Ishikawa (cell line): ENCODE data around the gene MEGF11.

Source experiments
- CEBPB ChIP-seq: IDR thresholded peaks from 2 replicates; pipeline ENCODE4 v1.6.1; 2012
- CREB1 ChIP-seq: IDR thresholded peaks from 2 replicates; pipeline ENCODE4 v1.6.1; 2012; ENCODE audit warnings: low read depth
- EGR1 ChIP-seq: IDR thresholded peaks from 2 replicates; pipeline ENCODE4 v1.6.1; 2012
- EP300 ChIP-seq: IDR thresholded peaks from 2 replicates; pipeline ENCODE4 v1.6.1; 2012; ENCODE audit warnings: borderline replicate concordance
- FOXM1 ChIP-seq: IDR thresholded peaks from 2 replicates; pipeline ENCODE4 v1.6.1; 2012; ENCODE audit warnings: low read depth, borderline replicate concordance
- NFIC ChIP-seq: IDR thresholded peaks from 2 replicates; pipeline ENCODE4 v1.6.1; 2012
- RAD21 ChIP-seq: IDR thresholded peaks from 2 replicates; pipeline ENCODE4 v1.6.1; 2012; ENCODE audit warnings: low read depth
- TAF1 ChIP-seq: IDR thresholded peaks from 2 replicates; pipeline ENCODE4 v1.6.1; 2012; ENCODE audit warnings: low read depth, mild to moderate bottlenecking
- TCF12 ChIP-seq: IDR thresholded peaks from 2 replicates; pipeline ENCODE4 v1.6.1; 2012; ENCODE audit warnings: low read depth
- TEAD4 ChIP-seq: IDR thresholded peaks from 2 replicates; pipeline ENCODE4 v1.6.1; 2012
- YY1 ChIP-seq: IDR thresholded peaks from 2 replicates; pipeline ENCODE4 v1.6.1; 2012; ENCODE audit warnings: low read depth
- ZBTB7A ChIP-seq: IDR thresholded peaks from 2 replicates; pipeline ENCODE4 v1.6.1; 2012; ENCODE audit warnings: low read depth
- TF ChIP-seq, protein P1 (sequence below): IDR thresholded peaks from 2 replicates; pipeline ENCODE4 v1.6.1; 2012
- TF ChIP-seq, protein P2 (sequence below): IDR thresholded peaks from 2 replicates; pipeline ENCODE4 v1.6.1; 2012
- TF ChIP-seq, protein P3 (sequence below): IDR thresholded peaks from 2 replicates; pipeline ENCODE4 v1.6.1; 2012; ENCODE audit warnings: low read depth, mild to moderate bottlenecking

The MEGF11 gene

DNA sequence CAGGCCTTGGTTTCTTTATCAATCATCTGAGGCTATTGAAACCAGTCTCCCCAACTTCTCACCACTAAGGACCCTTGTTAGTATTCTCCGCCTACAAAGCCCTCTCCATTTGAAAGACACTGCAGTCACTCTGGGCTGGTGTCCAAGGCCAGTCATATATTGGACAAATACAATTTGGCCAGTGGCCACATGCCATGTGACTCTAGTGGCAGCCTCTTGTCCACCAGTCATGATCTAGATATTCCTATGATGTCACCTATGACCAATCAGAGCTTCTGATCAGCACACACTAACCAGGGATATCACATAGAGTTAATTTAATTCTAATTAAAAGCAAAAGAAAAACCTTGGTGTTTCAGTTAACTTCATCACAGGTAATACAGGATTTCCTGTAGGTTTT lies 316.1 kb downstream of the MEGF11 start:
- no peak for TF ChIP-seq RAD21
- TF ChIP-seq, protein P1, sequence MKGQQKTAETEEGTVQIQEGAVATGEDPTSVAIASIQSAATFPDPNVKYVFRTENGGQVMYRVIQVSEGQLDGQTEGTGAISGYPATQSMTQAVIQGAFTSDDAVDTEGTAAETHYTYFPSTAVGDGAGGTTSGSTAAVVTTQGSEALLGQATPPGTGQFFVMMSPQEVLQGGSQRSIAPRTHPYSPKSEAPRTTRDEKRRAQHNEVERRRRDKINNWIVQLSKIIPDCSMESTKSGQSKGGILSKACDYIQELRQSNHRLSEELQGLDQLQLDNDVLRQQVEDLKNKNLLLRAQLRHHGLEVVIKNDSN: peak; percentile 69

DNA sequence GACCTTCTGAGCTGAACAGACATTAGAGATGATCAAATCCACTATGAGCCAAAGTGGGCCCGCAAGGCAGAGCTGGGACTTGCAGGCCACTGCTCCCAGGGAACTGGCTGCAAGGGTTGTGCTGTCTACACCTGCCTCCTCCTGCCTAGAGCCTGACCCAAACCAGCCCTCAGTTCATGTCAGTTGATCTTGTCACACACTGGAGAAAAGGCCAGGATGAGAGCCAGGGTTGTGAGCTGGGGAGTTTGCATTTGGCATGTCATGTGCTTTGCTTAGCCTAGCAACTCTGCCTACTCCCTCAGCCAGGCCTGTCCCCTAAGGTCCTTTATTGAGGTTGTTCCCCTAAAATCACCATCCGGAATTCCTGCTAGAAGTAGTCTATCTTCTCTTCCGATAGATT lies 316.5 kb downstream of the MEGF11 start:
- no peak for TF ChIP-seq TCF12
- TF ChIP-seq, protein P2, sequence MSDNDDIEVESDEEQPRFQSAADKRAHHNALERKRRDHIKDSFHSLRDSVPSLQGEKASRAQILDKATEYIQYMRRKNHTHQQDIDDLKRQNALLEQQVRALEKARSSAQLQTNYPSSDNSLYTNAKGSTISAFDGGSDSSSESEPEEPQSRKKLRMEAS: no peak
- no peak for TF ChIP-seq FOXM1
- no peak for TF ChIP-seq NFIC
- TF ChIP-seq, protein P3, sequence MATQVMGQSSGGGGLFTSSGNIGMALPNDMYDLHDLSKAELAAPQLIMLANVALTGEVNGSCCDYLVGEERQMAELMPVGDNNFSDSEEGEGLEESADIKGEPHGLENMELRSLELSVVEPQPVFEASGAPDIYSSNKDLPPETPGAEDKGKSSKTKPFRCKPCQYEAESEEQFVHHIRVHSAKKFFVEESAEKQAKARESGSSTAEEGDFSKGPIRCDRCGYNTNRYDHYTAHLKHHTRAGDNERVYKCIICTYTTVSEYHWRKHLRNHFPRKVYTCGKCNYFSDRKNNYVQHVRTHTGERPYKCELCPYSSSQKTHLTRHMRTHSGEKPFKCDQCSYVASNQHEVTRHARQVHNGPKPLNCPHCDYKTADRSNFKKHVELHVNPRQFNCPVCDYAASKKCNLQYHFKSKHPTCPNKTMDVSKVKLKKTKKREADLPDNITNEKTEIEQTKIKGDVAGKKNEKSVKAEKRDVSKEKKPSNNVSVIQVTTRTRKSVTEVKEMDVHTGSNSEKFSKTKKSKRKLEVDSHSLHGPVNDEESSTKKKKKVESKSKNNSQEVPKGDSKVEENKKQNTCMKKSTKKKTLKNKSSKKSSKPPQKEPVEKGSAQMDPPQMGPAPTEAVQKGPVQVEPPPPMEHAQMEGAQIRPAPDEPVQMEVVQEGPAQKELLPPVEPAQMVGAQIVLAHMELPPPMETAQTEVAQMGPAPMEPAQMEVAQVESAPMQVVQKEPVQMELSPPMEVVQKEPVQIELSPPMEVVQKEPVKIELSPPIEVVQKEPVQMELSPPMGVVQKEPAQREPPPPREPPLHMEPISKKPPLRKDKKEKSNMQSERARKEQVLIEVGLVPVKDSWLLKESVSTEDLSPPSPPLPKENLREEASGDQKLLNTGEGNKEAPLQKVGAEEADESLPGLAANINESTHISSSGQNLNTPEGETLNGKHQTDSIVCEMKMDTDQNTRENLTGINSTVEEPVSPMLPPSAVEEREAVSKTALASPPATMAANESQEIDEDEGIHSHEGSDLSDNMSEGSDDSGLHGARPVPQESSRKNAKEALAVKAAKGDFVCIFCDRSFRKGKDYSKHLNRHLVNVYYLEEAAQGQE: no peak

DNA sequence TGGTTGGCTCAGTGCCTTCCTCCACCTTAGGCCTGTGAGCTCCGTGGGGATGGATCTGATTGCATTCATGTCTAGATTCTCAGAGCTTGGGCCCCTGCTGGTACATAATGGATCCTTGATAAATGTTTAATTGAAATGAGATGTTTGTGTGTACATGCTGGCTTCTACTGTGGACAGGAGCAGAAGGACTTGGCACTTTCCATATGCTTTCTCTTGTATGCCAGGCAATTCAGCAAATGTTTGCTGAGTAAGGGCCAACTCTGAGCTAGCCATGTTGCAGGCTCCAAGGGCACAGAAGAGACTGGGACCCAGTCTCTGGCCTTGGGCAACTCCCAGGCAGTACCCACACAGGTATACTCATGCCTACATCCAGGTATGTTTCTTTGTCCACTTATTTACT lies 317.3 kb downstream of the MEGF11 start:
- TF ChIP-seq, protein P3: no peak
- TF ChIP-seq ZBTB7A (no peak), CEBPB (no peak), FOXM1 (no peak), CREB1 (no peak), EP300 (no peak), EGR1 (no peak)

DNA sequence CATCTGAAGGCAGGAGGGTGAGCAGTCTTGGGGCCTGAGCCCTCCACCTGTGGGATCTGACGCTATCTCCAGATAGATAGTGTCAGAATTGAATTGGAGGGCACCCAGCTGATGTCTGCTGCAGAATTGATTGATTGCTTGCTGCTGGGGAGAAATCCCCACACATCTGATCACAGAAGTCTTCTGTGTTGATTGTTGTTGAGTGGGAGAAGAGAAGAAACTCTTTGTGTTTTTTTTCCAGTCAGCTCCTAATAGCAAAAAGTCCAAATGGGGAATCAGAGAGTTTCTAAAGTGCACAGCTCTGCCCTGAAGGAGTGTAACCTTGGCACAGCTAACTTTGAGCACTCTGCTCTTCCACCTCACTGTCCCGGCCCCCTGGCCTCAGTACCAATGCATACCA lies 318.2 kb downstream of the MEGF11 start:
- TF ChIP-seq FOXM1 (no peak), TEAD4 (no peak), CREB1 (no peak), ZBTB7A (no peak), YY1 (no peak), EGR1 (no peak), CEBPB (no peak), TCF12 (no peak), RAD21 (no peak), NFIC (no peak)
- TF ChIP-seq, protein P1: no peak
- TF ChIP-seq, protein P3: no peak

DNA sequence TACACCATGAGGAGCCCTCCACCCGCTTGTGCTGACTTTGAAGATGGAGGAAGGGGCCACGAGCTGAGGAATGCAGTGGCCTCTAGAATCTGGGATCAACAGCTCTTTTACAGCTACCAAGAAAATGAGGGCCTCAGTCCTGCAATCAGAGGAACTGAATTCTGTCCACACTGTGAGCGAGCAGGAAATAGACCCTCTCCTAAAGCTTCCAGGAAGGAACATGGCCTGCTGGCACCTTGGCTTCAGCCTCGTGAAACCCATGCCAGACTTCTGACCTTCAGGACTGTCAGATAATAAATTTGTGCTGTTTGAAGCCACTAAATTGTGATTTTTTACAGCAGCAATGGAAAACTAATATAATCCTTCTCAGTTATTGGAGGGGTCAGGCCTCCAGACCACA lies 322.3 kb downstream of the MEGF11 start:
- TF ChIP-seq RAD21 (no peak), CREB1 (no peak), NFIC (no peak), TAF1 (no peak), CEBPB (no peak), TEAD4 (no peak), EP300 (no peak), TCF12 (no peak), YY1 (no peak), ZBTB7A (no peak), EGR1 (no peak), FOXM1 (no peak)
- TF ChIP-seq, protein P2: no peak
- TF ChIP-seq, protein P3: no peak
- TF ChIP-seq, protein P1: no peak
